Tibial artery (tissue), 4 donors: ENCODE data around the gene THRAP3.
A peak's percentile ranks its signal among the peaks of the same experiment; 100 is the strongest.

Experiments used
- DNase-seq, 2 donors: peaks; one replicate each; pipeline ENCODE4 v3.0.0-alpha.2; 2019
- H3K27ac ChIP-seq, 2 donors: fragments of 200-600 bp; sonication (generic) in 1 of 2; 1 replicate in 1 of 2; 2 replicates in 1 of 2; pipeline ENCODE4 v1.5.1; 2018 to 2019; ENCODE audit warnings: mild to moderate bottlenecking in 1 of 2
- H3K27me3 ChIP-seq, 2 donors: fragments of 200-600 bp; sonication (generic) in 1 of 2; one replicate each; pipeline versions ENCODE4 v1.5.1 to v1.6.0; 2016 to 2019
- H3K36me3 ChIP-seq, 3 donors: fragments of 200-600 bp; sonication (generic) in 2 of 3; one replicate each; pipeline ENCODE4 v1.5.1; 2016 to 2019; ENCODE audit warnings: mild to moderate bottlenecking in 2 of 3
- H3K4me1 ChIP-seq, 4 donors: fragments of 200-600 bp; sonication (generic) in 2 of 4; 1 replicate in 3 of 4; 2 replicates in 1 of 4; pipeline ENCODE4 v1.5.1; 2016 to 2019
- H3K4me3 ChIP-seq, 2 donors: fragments of 200-600 bp; sonication (generic) in 1 of 2; 1 replicate in 1 of 2; 2 replicates in 1 of 2; pipeline ENCODE4 v1.5.1; 2018 to 2019; ENCODE audit warnings: mild to moderate bottlenecking in 2 of 2
- H3K9me3 ChIP-seq, 3 donors: fragments of 200-600 bp; sonication (generic) in 1 of 3; one replicate each; pipeline ENCODE4 v1.5.1; 2016 to 2019
- intact Hi-C: fragments of 100-400 bp; cut with DNase I; formaldehyde crosslinking; loops from one replicate; pipeline ENCODE4 v1.15.0; 2023; ENCODE audit warnings: low total_unique reads
- TF ChIP-seq, protein P1 (sequence below), 2 experiments: fragments of 200-600 bp in 1 of 2; fragments of 450-650 bp in 1 of 2; IDR thresholded peaks; one replicate each; pipeline ENCODE4 v1.5.1; 2017 to 2019; ENCODE audit warnings: antibody characterized with exemption in 2 of 2, mild to moderate bottlenecking in 1 of 2, moderate library complexity in 1 of 2

Gene THRAP3

DNA sequence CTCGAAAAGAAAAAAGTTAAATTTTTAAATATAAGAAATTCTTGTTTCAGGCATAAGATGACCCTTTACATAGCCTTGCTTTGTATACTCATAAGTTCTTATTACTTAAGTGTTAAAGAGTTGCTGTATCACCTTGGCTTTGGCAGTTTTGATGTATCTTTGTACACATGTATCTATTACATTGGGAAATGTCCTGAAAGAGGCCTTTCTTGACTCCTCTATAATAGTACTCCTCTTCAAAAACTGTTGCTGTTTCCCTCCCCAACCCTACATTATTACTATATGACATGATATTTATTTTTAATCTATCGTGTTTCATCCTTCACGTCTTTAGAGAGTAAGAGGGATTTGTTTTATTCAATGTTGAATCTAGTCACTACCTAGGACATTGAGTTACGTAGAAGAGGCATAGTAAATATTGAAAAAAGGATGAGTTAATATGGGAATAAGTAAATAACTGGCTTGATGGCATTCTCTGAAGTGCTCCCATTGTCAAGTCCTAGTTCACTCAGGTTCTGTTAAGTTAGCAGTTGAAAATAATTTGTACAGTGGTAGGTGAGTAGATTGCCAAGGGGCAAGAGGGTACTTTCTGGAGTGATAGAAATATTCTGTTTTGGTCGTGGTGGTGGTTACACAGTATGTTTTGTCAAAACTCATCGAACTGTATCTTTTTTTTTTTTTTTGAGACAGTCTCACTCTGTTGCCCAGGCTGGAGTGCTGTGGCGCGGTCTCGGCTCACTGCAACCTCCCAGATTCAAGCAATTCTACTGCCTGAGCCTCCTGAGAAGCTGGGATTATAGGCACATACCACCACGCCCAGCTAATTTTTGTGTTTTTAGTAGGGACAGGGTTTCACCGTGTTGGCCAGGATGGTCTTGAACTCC lies 8.2 kb downstream of the THRAP3 start:
- TF ChIP-seq, protein P1, sequence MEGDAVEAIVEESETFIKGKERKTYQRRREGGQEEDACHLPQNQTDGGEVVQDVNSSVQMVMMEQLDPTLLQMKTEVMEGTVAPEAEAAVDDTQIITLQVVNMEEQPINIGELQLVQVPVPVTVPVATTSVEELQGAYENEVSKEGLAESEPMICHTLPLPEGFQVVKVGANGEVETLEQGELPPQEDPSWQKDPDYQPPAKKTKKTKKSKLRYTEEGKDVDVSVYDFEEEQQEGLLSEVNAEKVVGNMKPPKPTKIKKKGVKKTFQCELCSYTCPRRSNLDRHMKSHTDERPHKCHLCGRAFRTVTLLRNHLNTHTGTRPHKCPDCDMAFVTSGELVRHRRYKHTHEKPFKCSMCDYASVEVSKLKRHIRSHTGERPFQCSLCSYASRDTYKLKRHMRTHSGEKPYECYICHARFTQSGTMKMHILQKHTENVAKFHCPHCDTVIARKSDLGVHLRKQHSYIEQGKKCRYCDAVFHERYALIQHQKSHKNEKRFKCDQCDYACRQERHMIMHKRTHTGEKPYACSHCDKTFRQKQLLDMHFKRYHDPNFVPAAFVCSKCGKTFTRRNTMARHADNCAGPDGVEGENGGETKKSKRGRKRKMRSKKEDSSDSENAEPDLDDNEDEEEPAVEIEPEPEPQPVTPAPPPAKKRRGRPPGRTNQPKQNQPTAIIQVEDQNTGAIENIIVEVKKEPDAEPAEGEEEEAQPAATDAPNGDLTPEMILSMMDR (IDR thresholded peaks at IDR 0.05): no peak
- Histone ChIP-seq H3K27ac (peak overlapping the region in 1 of 2 donors; percentile 33), H3K4me3 (no peak overlapping the region), H3K27me3 (no peaks in the 10 kb centered on the region), H3K4me1 (peaks cover 0 to 97% (median 54%) of the 10 kb centered on the region in 4 donors), H3K36me3 (peaks cover 19 to 61% (median 30%) of the 10 kb centered on the region in 3 donors), H3K9me3 (no peaks in the 10 kb centered on the region)
- no peak for DNase-seq
- intact Hi-C loops: no loop called here

DNA sequence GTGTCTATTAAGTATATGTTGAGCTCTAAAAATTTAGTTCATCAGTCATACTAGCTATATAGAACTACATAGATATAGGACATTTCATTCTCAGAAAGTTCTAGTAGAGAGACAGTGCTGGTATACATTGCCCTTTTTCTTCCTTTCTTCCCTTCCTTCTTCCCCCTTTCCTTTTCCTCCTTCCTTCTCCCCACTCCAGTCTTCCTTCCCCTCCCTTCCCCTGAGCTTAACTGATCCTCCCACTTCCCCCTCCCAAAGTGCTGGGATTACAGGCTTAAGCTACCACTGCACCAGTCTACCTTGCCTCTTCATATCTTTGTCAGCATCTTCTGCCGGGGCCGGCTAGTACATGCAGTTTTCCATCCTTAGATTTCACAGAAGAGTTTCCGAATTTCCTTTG lies 12.1 kb downstream of the THRAP3 start:
- H3K36me3 ChIP-seq: peaks cover 17 to 43% (median 25%) of the 10 kb centered on the region in 3 donors
- TF ChIP-seq, protein P1 (IDR thresholded peaks at IDR 0.05): no peak
- no peak overlapping the region for H3K4me3 ChIP-seq
- DNase-seq: no peak
- peaks cover 0 to 93% (median 52%) of the 10 kb centered on the region in 4 donors for H3K4me1 ChIP-seq
- no peaks in the 10 kb centered on the region for H3K9me3 ChIP-seq
- no peaks in the 10 kb centered on the region for H3K27me3 ChIP-seq
- intact Hi-C loops: no loop called here
- no peak overlapping the region for H3K27ac ChIP-seq

GRCh38 chr1:36238433-36238832 lies 14.2 kb downstream of the THRAP3 start:
- Histone ChIP-seq H3K4me1 (peaks cover 0 to 90% (median 36%) of the 10 kb centered on the region in 4 donors), H3K27me3 (no peaks in the 10 kb centered on the region), H3K27ac (peak overlapping the region; percentile 3 to 16), H3K4me3 (no peak overlapping the region), H3K9me3 (no peaks in the 10 kb centered on the region), H3K36me3 (peaks cover 9 to 38% (median 30%) of the 10 kb centered on the region in 3 donors)
- TF ChIP-seq, protein P1 (IDR thresholded peaks at IDR 0.05): no peak
- intact Hi-C loops: no loop called here
- no peak for DNase-seq

DNA sequence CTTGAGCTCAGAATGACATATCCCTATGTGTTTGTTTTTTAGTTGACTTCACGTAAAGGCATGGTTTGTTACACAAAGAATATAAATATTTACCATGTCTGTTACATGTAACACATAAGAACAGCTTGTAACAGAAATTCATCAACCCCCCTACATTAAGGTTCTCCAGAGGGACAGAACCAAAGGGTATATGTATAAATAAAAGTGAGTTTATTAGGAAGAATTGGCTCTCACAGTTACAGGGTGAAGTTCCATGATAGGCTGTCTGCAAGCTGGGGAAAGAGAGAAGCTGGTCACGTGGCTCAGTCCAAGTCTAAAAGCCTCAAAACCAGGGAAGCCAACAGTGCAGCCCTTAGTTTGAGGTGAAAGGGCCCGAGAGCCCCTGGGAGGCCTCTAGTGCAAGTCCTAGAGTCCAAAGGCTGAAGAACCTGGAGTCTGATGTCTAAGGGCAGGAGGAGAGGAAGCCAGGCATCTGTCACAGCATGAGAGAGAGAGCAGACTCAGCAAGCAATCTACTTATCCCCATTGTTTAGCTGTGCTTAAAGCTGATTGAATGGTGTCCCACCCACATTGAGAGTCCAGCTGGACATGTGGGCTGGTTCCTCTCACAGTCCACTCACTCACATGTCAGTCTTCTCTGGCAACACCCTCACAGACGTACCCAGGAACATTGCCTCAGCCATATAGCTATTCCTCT lies 15.8 kb downstream of the THRAP3 start:
- Histone ChIP-seq H3K36me3 (peaks cover 7 to 30% (median 30%) of the 10 kb centered on the region in 3 donors), H3K4me1 (peaks cover 0 to 89% (median 27%) of the 10 kb centered on the region in 4 donors), H3K27me3 (no peaks in the 10 kb centered on the region), H3K27ac (peak overlapping the region; percentile 9 to 16), H3K4me3 (no peak overlapping the region), H3K9me3 (no peaks in the 10 kb centered on the region)
- intact Hi-C loops: no loop called here
- TF ChIP-seq, protein P1 (IDR thresholded peaks at IDR 0.05): no peak
- no peak for DNase-seq

DNA sequence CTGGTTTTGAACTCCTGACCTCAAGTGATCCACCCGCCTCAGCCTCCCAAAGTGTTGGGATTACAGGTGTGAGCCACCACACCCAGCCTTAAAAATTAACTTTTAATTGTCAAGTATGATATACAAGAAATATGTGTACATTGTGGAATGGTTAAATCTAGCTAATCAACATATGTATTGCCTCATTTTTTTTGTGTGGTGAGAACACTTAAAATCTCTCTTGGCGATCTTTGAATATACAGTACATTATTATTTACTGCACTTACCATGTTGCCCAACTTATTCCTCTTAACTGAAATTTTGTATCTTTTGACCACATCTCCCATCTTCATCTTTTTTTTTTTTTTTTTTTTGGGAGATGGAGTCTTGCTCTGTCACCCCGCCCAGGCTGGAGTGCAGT lies 23.3 kb downstream of the THRAP3 start:
- Histone ChIP-seq H3K9me3 (no peaks in the 10 kb centered on the region), H3K27me3 (no peaks in the 10 kb centered on the region), H3K4me3 (no peak overlapping the region), H3K4me1 (peaks cover 0 to 95% (median 40%) of the 10 kb centered on the region in 4 donors), H3K27ac (peak overlapping the region; percentile 75 to 81), H3K36me3 (peaks cover 0 to 1% (median 0%) of the 10 kb centered on the region in 3 donors)
- TF ChIP-seq, protein P1 (IDR thresholded peaks at IDR 0.05): no peak
- intact Hi-C loops: no loop called here
- no peak for DNase-seq
